HG03135 (cell line): ENCODE data around the gene RXRA.
A peak's percentile ranks its signal among the peaks of the same experiment; 100 is the strongest.

Source experiments
- ATAC-seq: cut with Tn5 transposase; IDR thresholded peaks from one replicate; pipeline ENCODE4 v1.9.1; 2021; ENCODE audit warnings: mild to moderate bottlenecking, moderate library complexity; ENCODE audit not compliant: unreplicated experiment

The RXRA gene

DNA sequence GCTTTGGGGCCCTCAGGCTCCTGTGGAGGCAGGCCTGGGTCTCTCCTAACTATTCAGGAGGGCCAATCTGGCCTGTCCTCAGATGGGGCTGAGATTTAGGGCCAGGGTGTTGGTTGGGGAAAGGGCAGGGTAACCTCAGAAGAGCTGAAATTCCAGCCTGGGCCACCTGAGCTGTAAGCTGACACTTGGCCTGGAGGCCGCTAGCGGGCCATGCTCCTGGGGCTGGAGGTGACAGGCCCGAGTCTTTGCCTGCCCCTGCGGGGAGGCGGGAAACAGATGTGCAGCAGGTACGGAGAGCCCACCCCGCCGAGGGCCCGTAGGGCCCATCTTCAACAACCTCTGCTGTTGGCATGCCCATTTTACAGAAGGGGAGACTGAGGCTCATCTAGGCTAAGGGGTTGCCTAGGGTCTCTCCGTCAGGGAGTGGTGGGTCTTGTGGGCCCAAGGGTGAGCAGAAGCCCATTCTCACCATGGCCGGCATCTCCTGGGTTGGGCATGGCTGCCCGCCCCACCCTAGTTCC lies 69.5 kb downstream of the RXRA start:
- ATAC-seq = no peak

DNA sequence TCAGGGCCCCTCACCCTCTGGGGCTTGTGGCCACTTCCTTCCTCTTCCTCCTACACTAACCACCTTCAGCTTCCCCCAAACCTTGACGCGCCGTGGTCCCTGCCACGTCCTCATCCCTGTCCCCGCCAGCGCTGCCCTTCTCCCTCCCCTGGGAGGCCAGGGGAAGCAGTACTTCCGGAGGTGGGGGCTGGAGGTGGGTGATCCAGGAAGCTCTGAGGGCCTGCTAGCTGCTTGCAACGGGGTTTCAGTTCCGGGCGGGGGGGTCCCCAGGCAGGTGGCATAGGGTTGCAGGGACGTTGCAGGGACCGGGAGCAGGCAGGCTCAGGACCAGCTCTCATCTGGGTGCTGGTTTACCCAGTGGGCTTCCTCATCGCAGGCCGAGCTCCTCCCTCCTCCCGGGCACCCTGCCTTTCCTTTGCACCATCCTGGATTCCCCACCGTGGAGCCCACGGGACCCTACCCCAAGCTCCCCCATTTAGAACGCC lies 70.0 kb downstream of the RXRA start:
- ATAC-seq = no peak

GRCh38 chr9:134396825-134397224 lies 70.6 kb downstream of the RXRA start:
- ATAC-seq = no peak

DNA sequence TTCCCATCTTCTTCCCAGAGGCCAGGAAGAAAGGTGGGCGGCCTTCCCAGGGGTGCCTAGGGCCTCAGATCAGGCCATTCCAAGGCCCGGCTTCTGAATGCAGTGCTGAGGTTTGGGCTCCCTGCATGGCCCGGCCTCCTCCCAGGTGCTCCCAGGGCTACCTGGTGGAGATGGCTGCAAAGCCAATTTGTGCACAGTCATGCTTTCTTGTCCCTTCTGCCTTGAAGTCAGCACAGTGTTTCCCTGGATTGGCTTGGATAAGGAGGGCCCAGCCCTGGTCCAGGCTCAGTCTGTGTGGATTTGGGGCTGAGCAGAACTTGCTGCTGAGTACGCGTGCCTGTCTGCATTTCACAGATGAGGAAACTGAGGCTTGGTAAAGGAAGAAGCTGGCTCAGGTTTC lies 72.5 kb downstream of the RXRA start:
- no peak for ATAC-seq

- no peak for ATAC-seq
Measured at GRCh38 chr9:134399435-134400056, 73.3 kb downstream of the RXRA start.

- no peak for ATAC-seq
Measured at GRCh38 chr9:134400283-134400682, 74.0 kb downstream of the RXRA start.

DNA sequence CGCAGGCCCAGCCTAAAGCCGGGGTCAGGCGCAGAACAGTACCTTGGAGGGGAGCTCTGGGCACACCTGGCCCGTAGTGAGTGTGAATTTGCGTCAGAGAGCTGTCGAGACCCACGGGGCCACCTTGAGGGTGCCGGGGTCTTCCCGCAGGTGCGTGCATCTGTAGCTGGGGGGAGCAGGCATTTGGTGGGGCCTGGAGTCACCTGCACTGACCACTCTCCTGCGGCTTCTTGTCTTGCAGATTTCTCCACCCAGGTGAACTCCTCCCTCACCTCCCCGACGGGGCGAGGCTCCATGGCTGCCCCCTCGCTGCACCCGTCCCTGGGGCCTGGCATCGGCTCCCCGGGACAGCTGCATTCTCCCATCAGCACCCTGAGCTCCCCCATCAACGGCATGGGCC lies 75.1 kb downstream of the RXRA start:
- ATAC-seq = no peak

DNA sequence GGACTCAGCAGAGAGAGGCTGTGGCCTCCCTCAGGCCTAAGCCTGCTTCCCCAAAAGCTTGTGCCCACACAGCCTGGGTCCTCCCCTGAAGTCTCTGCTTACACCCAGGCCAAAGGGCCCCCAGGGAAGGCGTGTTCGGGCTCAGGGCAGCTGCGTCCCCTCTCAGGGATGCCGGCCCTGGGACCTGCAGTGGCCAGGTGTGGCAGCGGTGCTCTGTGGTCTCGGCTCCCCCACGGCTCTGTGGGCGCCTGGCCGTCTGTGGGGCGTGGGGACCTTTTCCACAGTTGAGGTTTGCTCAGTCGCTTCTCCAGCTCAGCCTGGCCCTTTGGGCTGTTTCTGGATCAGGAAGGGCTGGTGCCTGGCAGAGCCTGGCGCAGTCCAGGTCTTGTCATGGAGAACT lies 75.9 kb downstream of the RXRA start:
- no peak for ATAC-seq

DNA sequence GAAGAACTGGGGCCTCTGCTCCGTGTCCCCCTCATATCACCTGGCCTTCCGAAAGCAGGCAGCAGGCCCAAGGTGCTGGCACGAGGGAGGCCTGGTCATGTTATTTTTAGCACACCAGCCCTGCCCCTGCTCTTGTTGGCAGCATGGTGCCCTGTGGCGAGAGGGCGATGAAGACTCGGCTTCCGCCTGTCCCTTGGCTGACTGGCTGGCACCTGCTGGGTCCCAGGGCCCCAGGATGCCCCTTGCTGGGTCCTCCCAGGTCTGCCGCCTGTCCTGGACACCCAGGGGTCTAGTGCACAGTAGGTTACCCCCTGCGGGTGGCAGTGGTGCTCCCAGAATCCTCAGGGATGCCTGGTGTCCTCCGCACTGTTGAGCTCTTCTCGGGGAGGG lies 77.0 kb downstream of the RXRA start:
- no peak for ATAC-seq

- ATAC-seq = no peak
Measured at GRCh38 chr9:134403682-134404301, 77.5 kb downstream of the RXRA start.

- ATAC-seq = no peak
Measured at GRCh38 chr9:134404376-134405358, 78.4 kb downstream of the RXRA start.

DNA sequence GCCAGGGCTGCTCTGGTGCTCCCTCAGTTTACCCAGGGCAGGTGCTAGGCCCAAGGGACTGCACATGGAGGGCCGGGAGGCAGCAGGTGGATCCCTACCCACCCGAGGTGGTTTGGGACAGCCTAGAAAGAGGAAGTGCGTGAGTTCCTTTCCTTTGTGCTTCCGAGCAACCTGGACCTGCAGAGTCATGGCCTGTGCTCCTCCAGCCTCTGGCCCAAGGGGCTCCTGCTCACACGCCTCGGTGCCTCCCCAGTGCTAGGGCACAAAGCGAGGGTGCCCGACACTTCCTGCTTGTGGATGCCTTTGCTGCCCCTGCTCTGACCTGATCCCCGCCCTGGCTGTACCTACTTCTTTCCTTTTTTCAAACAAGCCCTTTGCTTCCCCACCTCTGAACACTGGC lies 79.3 kb downstream of the RXRA start:
- no peak for ATAC-seq

DNA sequence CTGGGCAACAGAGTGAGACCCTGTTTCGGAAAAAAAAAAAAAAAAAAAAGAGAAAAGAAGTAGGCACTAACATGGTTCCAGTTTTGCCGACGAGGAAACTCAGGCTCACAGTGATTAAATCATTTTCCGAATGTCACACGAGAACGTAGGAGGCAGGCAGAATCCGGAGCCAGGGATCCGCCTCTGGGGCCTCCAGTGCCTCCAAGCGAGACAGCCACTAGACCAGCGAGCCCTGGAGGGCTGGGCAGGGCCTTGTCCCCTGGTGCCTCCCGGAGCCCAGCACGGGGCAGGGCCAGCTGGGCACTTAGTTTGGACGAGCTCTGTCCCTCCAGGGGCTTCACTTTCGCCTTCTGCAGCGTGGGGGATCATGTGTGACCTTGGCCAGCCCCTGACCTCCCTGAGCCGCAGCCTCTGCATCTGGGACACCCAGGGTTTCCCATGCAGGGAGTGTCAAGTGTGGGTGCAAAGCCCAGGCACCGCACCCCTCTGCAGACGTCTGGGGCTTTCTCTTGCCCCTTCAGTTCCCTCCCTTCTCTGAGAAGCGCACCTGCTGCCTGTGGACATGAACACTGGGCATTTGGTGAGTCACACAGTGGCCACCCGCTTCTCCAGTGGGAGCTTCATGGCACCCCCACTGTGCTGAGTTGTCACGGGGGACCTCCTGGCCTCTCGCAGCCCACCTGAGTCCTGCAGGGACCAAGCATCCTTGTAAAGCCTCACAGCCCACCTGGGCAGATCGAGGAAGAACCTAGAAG lies 80.3 kb downstream of the RXRA start:
- ATAC-seq = no peak

DNA sequence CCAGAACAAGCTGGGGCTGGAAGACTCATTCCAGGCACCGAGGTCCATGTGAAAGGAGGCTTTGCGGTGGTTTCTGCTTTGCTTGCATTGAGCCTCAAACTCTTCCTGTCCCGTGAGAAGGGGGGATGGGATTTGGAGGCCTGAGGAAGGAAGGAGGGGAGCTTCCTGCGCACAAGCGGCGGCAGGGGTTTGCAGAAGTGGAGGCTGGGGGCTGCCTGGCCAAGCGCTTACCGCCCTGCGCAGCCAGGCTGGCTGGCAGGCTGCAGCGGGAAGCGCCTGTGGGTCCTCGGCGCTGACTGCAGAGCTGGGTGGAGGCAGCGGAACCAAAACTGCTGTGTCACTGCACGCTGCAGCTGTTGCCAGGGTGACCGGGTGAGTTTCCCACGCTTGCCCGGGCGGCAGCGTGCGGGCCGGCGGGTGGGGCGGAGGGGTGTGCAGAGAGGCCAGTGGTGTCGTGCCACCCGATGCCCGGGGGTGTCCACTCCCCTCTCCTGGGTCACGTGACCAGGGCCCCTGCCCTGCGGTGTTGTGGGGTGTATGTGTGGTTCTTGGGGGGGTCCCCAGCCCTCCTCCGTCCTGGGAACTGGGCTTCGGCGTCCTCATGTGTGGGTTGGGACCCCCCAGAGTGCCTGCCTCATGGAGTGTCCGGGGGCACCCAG lies 81.0 kb downstream of the RXRA start:
- peak; percentile 65 for ATAC-seq

GRCh38 chr9:134408389-134408788 lies 82.1 kb downstream of the RXRA start:
- no peak for ATAC-seq

DNA sequence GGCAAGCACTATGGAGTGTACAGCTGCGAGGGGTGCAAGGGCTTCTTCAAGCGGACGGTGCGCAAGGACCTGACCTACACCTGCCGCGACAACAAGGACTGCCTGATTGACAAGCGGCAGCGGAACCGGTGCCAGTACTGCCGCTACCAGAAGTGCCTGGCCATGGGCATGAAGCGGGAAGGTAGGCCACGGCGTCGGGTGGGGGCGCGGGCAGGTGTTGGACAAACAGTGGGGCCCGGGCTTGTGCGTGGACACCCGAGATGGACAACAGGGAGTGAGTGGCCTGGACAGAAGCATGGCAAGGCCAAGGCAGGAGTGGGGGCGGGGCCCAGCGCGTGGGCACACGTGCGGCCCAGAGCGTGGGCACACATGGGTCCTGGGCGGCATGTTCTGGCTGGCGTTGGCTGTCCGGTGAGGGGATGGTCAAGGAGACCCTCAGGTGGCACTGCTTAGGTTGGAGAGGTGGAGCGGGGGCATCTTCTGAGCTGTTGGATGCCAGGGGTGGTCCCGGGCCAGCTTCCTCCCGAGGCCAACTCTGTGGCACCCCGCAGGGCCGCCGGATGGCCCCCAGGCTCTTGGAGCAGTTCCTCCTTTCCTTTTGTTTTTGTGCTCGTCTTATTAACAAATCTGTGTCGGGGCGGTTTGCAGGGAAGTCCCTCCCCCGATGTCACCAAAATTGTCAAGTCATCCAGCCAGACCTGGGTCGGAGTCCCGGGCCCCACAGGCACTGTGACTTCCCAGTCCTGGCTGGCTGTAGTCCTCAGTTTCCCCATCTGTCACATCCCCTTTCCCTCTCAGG lies 82.9 kb downstream of the RXRA start:
- ATAC-seq = no peak

DNA sequence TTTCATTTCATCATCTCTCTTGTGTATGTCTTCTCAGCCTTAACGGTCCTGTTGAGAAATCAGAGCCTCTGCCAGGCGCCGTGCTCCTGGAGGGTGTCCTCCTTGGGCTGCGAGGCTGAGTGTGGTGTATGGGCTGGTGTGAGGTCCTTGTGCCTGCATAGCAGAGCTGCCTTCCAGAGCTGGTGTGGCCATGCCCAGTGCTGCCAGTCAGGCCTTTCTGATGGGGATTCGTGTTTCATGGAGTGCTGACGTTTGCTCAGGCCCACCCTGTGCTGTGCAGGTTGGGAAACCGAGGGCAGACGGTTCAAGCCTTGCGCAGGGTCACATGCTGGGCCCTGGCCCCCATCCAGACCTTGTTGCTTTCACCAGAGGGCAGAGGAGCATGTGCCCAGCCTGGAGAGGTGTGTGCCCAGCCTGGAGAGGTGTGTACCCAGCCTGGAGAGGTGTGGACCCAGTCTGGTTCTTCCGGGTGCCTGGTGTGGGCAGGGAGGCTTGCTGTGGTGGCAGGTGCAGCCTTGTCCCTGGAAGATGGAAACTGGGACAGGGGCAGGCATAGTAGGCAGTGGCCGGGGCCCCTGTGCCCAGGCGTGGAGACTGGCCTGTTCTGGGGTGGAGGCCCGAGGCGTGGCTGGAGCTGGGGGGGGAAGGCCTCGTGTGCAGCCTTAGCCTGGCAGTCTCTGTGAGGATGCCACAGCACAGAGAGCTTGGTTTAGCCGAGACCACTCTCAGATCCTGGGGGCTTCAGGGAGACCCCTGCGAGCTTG lies 84.0 kb downstream of the RXRA start:
- no peak for ATAC-seq

DNA sequence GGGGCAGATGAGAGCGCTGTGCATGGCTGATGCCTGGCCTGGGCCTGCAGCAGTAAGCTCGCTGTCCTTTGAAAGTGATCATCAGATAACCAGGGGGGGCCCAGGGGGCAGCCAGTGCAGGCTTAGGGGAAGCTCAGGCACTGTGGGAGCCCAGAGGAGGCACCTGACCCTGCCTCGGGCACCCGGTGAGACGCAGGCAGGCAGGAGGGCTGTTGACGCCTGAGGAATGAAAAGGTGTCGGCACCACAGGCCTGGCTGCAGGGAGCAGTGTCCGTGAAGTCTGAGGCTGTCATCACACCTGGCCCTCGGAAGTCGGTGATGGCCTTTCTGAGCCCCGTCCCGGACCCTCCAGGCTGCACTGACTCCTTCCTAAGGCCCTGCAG lies 84.6 kb downstream of the RXRA start:
- no peak for ATAC-seq
